ENCODE measurements around the gene RASGRP1.

RASGRP1 gene

GRCh38 chr15:38458646-38459045 is 106.0 kb downstream of the RASGRP1 start:
- no peak for DNase-seq (ENCODE audit: low spot score)

GRCh38 chr15:38455092-38455491 is 109.5 kb downstream of the RASGRP1 start:
- no peak for DNase-seq (ENCODE audit: low spot score)

GRCh38 chr15:38454696-38455090 is 109.9 kb downstream of the RASGRP1 start:
- DNase-seq (ENCODE audit: low spot score), result no peak

- peak; percentile 85 for DNase-seq (ENCODE audit: low spot score)
Observed at GRCh38 chr15:38453971-38454695, 110.5 kb downstream of the RASGRP1 start, which contains the start of gene FAM98B. TSS of gene FAM98B (plus strand) at chr15:38454127. CDS start at chr15:38454162, 35 bp downstream.

GRCh38 chr15:38441130-38441519 is 123.5 kb downstream of the RASGRP1 start:
- DNase-seq (ENCODE audit: low spot score), result no peak

GRCh38 chr15:38440353-38441129 is 124.1 kb downstream of the RASGRP1 start:
- peak; percentile 55 for DNase-seq (ENCODE audit: low spot score)
